ENCODE measurements around the gene CLIC4. TPM values are rescaled to one million over a fixed set of nuclear protein-coding genes. Genes with fewer than 3 reads are reported as not detected.
"Not testable (repeated sequence)": the region's sequence is repeated elsewhere in the genome, so short reads cannot be mapped to it uniquely, and the experiment has no call there.

CLIC4 gene
- polyA plus RNA-seq, 1 experiment = 561 TPM

DNA sequence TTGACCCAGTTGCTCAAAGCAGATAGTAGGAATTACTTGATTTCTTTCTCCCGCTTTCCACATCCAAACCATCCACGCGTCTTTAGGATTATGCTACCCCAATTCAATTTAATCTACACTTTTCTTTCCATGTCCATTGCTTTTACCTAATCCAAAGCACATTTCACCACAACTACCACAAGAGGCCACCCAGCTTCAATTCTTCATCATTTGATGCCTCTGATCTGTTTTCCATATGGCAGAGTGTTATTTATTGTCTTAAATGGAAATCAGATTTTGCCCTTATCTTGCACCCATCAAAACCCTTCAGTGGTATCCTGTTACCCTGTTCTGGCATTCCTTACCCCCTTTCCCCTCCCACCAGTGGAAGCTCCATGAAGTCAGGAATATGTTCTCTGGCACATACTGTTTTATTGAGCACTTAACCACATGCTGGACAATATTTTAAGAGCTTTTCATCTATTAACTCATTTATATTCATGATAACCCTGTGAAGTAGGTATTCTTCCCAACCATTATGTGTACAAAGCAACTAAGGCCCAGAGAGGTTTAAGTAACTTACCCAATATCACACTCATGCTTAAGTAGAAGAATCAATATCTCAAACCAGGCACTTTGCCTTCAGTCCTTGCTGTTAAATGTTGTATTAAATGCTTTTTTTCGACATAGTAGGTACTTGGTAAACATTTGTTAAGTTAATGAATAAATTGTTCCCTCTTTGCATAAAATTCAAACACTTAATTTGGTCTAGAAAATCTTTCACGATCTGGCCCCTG lies 34.6 kb downstream of the CLIC4 start:
- Histone ChIP-seq H3K27ac (ENCODE audit: low read depth, low read length) (no peak overlapping the region), H3K27me3 (ENCODE audit: control insufficient read depth, insufficient read depth, low read length) (no peaks in the 10 kb centered on the region), H3K4me3 (ENCODE audit: low read depth, low read length) (no peak overlapping the region), H3K9me3 (ENCODE audit: control insufficient read depth, insufficient read depth, low read length) (no peaks in the 10 kb centered on the region; the same call in 1 of the 2 replicates)
- no peak for DNase-seq (ENCODE audit: low read depth, low spot score)
- POLR2A ChIA-PET = interaction anchor here (0.7 kb wide), 1 partner anchor 52 kb away, joined by 3 read pairs; no protein-coding TSS in a partner anchor
- TF ChIP-seq, protein P1, sequence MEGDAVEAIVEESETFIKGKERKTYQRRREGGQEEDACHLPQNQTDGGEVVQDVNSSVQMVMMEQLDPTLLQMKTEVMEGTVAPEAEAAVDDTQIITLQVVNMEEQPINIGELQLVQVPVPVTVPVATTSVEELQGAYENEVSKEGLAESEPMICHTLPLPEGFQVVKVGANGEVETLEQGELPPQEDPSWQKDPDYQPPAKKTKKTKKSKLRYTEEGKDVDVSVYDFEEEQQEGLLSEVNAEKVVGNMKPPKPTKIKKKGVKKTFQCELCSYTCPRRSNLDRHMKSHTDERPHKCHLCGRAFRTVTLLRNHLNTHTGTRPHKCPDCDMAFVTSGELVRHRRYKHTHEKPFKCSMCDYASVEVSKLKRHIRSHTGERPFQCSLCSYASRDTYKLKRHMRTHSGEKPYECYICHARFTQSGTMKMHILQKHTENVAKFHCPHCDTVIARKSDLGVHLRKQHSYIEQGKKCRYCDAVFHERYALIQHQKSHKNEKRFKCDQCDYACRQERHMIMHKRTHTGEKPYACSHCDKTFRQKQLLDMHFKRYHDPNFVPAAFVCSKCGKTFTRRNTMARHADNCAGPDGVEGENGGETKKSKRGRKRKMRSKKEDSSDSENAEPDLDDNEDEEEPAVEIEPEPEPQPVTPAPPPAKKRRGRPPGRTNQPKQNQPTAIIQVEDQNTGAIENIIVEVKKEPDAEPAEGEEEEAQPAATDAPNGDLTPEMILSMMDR (IDR thresholded peaks at IDR 0.05; ENCODE audit: low read depth, low read length) = no peak
- CTCF ChIA-PET = interaction anchor here (0.8 kb wide), 1 partner anchor 91 kb away, joined by 3 read pairs; no protein-coding TSS in a partner anchor

DNA sequence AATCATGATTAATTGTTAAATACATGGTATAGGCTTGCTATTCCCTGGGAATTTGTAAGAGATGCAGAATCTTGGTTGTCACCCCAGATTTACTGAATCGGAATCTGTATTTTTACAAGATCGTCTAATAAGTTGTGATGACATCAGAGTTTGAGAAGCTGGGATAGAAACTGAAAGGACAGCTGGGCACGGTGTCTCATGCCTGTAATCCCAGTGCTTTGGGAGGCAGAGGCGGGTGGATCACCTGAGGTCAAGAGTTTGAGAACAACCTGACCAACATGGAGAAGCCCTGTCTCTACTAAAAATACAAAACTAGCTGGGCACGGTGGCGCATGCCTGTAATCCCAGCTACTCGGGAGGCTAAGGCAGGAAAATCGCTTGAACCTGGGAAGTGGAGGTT lies 35.4 kb downstream of the CLIC4 start:
- POLR2A ChIA-PET = not testable (repeated sequence)

DNA sequence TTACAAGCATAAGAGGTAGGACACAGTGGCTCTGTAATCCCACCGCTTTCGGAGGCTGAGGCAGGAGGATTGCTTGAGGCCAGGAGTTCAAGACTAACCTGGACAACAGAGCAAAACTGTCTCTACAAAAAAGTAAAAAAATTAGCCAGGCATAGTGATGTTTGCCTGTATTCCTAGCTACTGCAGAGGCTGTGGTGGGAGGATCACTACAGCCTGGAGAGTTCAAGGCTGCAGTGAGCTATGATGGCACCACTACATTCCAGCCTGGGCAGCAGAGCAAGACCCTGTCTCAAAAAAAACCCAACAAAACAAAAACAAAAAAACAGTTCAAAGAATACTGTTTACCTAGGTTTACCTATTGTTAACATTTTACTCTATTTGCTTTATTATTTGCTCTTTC lies 37.4 kb downstream of the CLIC4 start:
- TF ChIP-seq, protein P1 (IDR thresholded peaks at IDR 0.05; ENCODE audit: low read depth, low read length) = no peak
- H3K27me3 ChIP-seq (ENCODE audit: control insufficient read depth, insufficient read depth, low read length) = no peaks in the 10 kb centered on the region
- CTCF ChIA-PET = no interaction called here
- H3K4me3 ChIP-seq (ENCODE audit: low read depth, low read length) = no peak overlapping the region
- POLR2A ChIA-PET = interaction anchor here (0.7 kb wide), 1 partner anchor 122 kb away, joined by 3 read pairs; no protein-coding TSS in a partner anchor
- no peak for DNase-seq (ENCODE audit: low read depth, low spot score)
- no peak overlapping the region for H3K27ac ChIP-seq (ENCODE audit: low read depth, low read length)
- no peaks in the 10 kb centered on the region; the same call in 1 of the 2 replicates for H3K9me3 ChIP-seq (ENCODE audit: control insufficient read depth, insufficient read depth, low read length)

More for the DNA sequence above, 35.4 kb downstream of the CLIC4 start:
- H3K9me3 ChIP-seq (ENCODE audit: control insufficient read depth, insufficient read depth, low read length); DNase-seq (ENCODE audit: low read depth, low spot score); H3K27me3 ChIP-seq (ENCODE audit: control insufficient read depth, insufficient read depth, low read length); H3K4me3 ChIP-seq (ENCODE audit: low read depth, low read length); H3K27ac ChIP-seq (ENCODE audit: low read depth, low read length): not testable (repeated sequence)
- CTCF ChIA-PET = interaction anchor here (0.7 kb wide), 2 partner anchors 25 to 125 kb away, joined by 3 to 4 read pairs; no protein-coding TSS in a partner anchor

DNA sequence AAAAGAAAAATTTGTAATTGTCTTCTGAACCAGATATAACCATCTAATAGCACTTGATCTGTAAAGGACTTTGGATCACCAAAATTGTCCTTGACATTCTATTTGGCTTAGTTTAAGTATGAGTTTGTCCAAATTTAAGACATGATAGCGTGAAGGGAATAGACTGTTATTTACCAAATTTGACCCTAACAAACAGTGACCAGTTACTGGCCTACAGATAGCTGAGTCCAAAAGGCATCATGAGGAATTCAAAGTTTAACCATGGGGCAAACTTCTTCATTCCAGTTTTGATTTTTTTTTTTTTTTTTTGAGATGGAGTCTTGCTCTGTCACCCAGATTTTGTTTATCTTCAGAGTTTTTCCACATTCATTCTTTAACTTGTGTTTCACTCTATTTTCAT lies 38.5 kb downstream of the CLIC4 start:
- CTCF ChIA-PET = interaction anchor here (1.6 kb wide), 1 partner anchor 96 kb away, joined by 3 read pairs; no protein-coding TSS in a partner anchor
- H3K27ac ChIP-seq (ENCODE audit: low read depth, low read length) = no peak overlapping the region
- POLR2A ChIA-PET = interaction anchor here (0.7 to 1.3 kb wide), 2 partner anchors 39 to 81 kb away, joined by 5 to 7 read pairs; partner anchors contain the start of gene CLIC4

DNA sequence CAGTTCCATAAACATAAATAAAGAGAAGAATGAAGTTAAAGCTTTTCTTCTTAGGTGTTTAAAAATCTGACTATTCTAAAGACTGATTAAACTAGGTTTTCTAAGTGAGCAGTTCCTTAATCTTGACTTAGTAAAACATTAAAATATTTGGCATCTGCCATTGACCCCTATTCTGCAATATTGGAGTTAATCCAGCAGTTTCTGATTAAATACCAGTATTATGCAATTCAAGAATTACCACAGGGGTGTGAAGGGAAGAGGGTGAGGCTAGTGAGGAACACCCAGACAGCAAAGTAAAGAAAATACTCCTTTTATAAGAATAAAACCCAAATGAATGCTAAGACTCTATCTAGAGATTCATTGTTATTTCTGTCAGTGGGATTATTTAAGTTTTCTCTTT lies 40.9 kb downstream of the CLIC4 start:
- DNase-seq (ENCODE audit: low read depth, low spot score) = no peak
- Histone ChIP-seq H3K27me3 (ENCODE audit: control insufficient read depth, insufficient read depth, low read length) (no peaks in the 10 kb centered on the region), H3K9me3 (ENCODE audit: control insufficient read depth, insufficient read depth, low read length) (no peaks in the 10 kb centered on the region; the same call in 1 of the 2 replicates), H3K27ac (ENCODE audit: low read depth, low read length) (no peak overlapping the region), H3K4me3 (ENCODE audit: low read depth, low read length) (no peak overlapping the region)
- ChIA-PET CTCF (interaction anchor here (0.6 to 0.8 kb wide), 2 partner anchors 8 to 103 kb away, joined by 3 to 4 read pairs; no protein-coding TSS in a partner anchor), POLR2A (interaction anchor here (0.7 kb wide), 1 partner anchor 36 kb away, joined by 4 read pairs; no protein-coding TSS in a partner anchor)
- TF ChIP-seq, protein P1 (IDR thresholded peaks at IDR 0.05; ENCODE audit: low read depth, low read length) = no peak

More for the DNA sequence above, 38.5 kb downstream of the CLIC4 start:
- no peak for DNase-seq (ENCODE audit: low read depth, low spot score)
- H3K9me3 ChIP-seq (ENCODE audit: control insufficient read depth, insufficient read depth, low read length) = no peaks in the 10 kb centered on the region; the same call in 1 of the 2 replicates
- TF ChIP-seq, protein P1 (IDR thresholded peaks at IDR 0.05; ENCODE audit: low read depth, low read length) = no peak
- no peak overlapping the region for H3K4me3 ChIP-seq (ENCODE audit: low read depth, low read length)
- no peaks in the 10 kb centered on the region for H3K27me3 ChIP-seq (ENCODE audit: control insufficient read depth, insufficient read depth, low read length)

Data from AG04450 (cell line).